ENCODE data around the gene PARD6B.
A peak's percentile ranks its signal among the peaks of the same experiment; 100 is the strongest.
"Not testable (repeated sequence)": the region's sequence is repeated elsewhere in the genome, so short reads cannot be mapped to it uniquely, and the experiment has no call there.

The PARD6B gene

GRCh38 chr20:50731055-50731929 is at the start of gene PARD6B:
Gene PARD6B, plus strand, starts transcription at chr20:50731580. Its CDS starts 207 bp downstream, at chr20:50731787.
- intact Hi-C loops (cut with DNase I) = no loop called here
- DNase-seq = peak; percentile 90 to 98 (median 97)

DNA sequence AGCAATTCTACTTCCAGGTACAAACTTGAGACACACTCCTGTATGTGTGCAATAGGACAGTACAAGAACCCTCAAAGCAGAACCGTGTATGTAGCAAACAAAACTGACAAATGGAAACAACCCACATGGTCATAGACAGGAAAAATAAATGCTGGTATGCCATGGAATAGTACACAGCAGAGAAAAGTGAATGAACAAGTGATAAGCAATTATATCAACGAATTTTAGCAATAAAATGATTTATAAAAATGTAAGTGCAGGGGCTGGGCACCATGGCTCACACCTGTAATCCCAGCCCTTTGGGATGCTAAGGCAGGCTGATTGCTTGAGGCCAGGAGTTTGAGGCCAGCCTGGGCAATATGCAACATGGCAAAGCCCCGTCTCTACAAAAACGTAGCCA is 49.3 kb upstream of the PARD6B start:
- DNase-seq = no peak
- intact Hi-C loops (cut with DNase I) = no loop called here

- peak in 12 of 42 donors; percentile 7 to 68 (median 35) for DNase-seq
- intact Hi-C loops (cut with DNase I) = no loop called here
Measured at GRCh38 chr20:50682947-50683530, 48.3 kb upstream of the PARD6B start.

- no peak for DNase-seq
- intact Hi-C loops (cut with DNase I) = no loop called here
Measured at GRCh38 chr20:50683570-50683969, 47.8 kb upstream of the PARD6B start.

- DNase-seq = no peak
- intact Hi-C loops (cut with DNase I) = no loop called here
Measured at GRCh38 chr20:50686821-50687220, 44.6 kb upstream of the PARD6B start.

GRCh38 chr20:50688256-50688975 is 43.0 kb upstream of the PARD6B start:
- intact Hi-C loops (cut with DNase I) = no loop called here
- no peak for DNase-seq

GRCh38 chr20:50689864-50690649 is 41.3 kb upstream of the PARD6B start:
- intact Hi-C loops (cut with DNase I) = no loop called here
- peak in 1 of 42 donors; percentile 15 for DNase-seq

GRCh38 chr20:50690650-50691572 is 40.5 kb upstream of the PARD6B start, which contains the start of gene RIPOR3:
Gene RIPOR3, minus strand, starts transcription at chr20:50691542. Its CDS starts 414 bp downstream, at chr20:50691128.
- intact Hi-C loops (cut with DNase I) = no loop called here

GRCh38 chr20:50691573-50692551 is 39.5 kb upstream of the PARD6B start:
- intact Hi-C loops (cut with DNase I) = no loop called here
- DNase-seq = peak in 2 of 42 donors; percentile 35 to 36

More at GRCh38 chr20:50690650-50691572, 40.5 kb upstream of the PARD6B start, which contains the start of gene RIPOR3:
- peak in 6 of 42 donors; percentile 12 to 38 (median 24) for DNase-seq

GRCh38 chr20:50692552-50692933 is 38.8 kb upstream of the PARD6B start:
- intact Hi-C loops (cut with DNase I) = no loop called here

DNA sequence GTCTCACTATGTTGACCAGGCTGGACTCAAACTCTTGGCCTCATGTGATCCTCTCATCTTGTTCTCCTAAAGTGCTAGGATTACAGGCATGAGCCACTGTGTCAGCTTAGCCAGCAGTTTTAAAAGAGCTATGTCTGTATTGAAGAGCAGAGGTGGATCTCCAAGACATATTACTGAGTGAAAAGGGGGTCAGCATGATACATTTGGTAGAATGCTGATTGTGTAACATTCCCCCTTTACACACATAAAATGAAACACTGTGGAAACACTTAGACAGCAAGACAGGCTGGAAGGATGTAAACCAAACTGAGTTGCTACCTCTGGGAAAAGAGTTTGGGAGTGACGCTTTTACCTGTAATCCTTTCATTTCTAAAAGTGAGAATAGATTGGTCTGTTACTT is 38.4 kb upstream of the PARD6B start:
- intact Hi-C loops (cut with DNase I) = no loop called here
- no peak for DNase-seq

More at GRCh38 chr20:50692552-50692933, 38.8 kb upstream of the PARD6B start:
- DNase-seq = no peak

DNA sequence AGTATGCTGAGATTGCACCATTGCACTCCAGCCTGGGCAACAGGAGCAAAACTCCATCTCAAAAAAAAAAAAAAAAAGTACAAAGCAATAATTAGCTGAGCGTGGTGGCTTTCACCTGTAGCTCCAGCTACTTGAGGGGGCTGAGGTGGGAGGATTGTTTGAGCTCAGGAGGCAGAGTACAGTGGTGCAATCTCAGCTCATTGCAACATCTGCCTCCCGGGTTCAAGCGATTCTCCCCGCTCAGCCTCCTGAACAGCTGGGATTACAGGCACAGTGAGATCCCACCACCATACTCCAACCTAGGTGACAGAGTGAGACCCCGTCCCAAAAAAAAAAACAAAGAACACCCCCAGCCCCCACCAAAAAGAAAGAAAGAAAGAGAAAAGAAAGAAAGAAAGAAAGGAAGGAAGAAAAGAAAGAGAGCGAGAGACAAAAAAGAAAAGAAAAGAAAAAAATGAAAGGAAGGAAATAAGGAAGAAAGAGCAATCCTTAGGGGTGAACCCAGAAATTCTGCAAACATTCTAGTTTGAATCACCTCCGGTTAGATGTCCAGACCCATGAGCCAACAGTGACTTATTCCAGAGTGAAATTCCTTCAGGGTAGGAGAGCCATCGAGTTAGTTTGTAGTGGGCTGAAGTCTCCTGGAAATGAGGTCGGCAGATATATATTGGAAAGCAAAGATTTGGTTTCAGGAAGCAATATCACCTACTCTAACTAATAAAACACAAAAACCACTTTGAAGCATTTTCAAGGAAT is 36.8 kb upstream of the PARD6B start:
- intact Hi-C loops (cut with DNase I) = no loop called here
- DNase-seq = peak in 20 of 42 donors; percentile 7 to 77 (median 34)

- DNase-seq = peak in 2 of 42 donors; percentile 15 to 41
Measured at GRCh38 chr20:50695135-50695872, 36.1 kb upstream of the PARD6B start.

GRCh38 chr20:50698255-50698654 is 33.1 kb upstream of the PARD6B start:
- DNase-seq; intact Hi-C loops (cut with DNase I): not testable (repeated sequence)

More at GRCh38 chr20:50695135-50695872, 36.1 kb upstream of the PARD6B start:
- intact Hi-C loops (cut with DNase I) = no loop called here

- intact Hi-C loops (cut with DNase I) = no loop called here
- DNase-seq = no peak
Measured at GRCh38 chr20:50699688-50700087, 31.7 kb upstream of the PARD6B start.

Measured in head of caudate nucleus (tissue), 42 donors.